MV-4-11 (cell line): ENCODE data around the gene SUMF2.
"Not testable (repeated sequence)": the region's sequence is repeated elsewhere in the genome, so short reads cannot be mapped to it uniquely, and the experiment has no call there.

Experiments
- DNase-seq: peaks from one replicate; lab custom pipeline; 2025; lab: John Stamatoyannopoulos, UW

The SUMF2 gene

DNA sequence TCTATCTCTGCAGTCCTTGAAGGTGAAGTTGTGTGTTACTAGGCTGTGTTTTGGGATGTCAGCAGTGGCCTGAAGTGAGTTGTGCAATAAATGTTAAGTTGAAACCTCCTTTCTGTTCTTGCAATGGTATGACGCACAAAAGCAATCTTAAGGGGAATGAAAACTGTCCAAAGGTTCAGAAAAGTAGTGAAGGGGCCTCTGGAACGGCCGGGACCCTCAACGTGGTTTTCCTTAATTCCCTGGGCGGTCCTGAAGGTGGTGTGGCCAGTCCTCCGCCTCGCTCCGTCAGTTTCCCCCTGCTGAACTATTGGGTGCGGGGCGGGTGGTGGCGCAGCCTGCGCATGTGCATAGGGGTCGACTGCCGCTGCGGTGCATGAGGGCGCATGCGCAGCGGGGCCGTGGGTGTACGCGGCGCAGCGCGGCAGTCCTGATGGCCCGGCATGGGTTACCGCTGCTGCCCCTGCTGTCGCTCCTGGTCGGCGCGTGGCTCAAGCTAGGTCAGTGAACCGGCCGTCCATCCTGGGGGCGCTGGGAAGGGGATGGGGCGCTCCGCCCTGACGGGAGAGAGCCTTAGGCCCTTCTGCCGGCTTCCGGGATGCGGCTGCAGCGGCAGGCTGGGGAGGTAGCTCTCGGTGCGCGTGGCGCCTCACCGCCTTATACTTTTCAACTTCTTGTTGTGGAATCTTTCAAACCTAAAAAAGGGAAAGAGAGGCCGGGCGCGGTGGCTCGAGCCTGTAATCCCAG lies at the start of gene SUMF2:
Gene SUMF2, plus strand, starts transcription at position 405 of the 744 bp plus-strand sequence. Its CDS starts 26 bp downstream, at position 431.
- DNase-seq = peak; percentile 84

DNA sequence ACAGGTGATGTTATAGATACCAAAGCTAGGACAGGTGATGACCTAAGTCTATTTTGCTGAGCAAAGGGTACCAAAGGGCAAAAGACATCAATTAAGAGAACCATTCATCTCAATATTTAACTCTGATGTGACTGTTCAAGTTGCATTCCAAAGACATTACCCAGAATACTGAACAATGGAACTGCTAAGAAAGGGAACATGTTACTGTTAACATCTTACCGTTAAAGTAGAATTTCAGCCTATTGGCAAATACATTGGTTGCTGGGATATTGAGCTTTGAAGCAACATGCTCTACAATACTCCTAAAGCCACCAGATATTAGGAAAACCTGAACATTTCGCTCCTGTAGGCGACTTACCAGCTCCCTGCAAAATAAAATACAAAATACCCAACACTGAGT lies 47.1 kb upstream of the SUMF2 start:
- not testable (repeated sequence) for DNase-seq

DNA sequence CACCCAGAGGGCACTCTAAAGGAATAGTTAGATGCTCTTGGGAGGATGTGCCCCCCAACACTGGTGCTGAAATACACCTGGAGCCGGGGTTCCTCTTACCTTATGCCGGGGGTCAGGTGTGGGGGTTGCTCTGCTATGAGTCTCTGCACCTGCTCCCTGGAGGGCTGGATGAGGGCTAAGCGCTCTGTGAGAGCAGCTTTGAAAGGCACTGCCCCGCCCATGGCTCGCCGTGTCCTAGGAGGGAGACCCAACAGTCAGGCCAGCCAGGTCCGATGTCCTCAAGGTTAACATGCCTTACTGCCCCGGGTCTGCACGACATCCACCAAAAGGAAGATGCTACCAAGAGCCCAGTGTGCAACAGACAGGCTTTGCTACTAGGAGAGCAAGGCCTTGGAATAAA lies 44.6 kb upstream of the SUMF2 start:
- DNase-seq = no peak

DNA sequence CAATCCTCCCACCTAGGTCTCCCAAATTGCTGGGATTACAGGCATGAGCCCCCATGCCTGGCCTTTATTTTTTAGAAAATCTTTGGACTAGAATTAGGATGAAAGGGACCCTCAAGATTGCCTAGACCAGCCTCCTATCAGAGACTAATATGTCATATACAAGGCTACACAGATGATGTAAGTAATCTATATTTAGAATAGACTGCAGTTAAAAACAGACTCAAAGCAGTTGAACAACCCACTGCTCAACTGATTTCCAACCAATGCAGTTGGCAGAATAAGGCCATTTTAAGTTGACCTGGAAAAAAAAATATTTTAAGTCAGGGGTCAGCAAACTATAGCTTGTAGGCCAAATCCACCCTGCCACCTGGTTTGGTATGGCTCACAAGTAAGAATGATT lies 40.6 kb upstream of the SUMF2 start:
- DNase-seq = peak; percentile 54

DNA sequence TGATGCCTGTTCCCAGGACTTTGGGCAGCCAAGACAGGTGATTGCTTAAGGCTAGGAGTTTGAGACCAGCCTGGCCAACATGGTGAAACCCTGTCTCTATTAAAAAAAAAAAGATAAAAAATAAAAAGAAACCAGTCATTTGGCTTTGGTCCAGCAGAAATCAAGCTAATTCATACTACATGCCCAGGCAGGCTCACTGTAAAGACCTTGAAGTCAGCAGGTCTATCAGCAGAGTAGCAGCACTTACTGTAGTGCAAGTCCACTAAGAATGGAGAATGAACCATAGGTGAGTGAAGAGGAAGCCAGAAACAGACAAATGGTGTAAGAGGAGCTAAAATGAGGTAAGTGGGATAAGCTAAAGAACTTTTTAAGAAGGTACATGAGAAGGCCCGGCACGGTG lies 37.5 kb upstream of the SUMF2 start:
- DNase-seq = no peak

DNA sequence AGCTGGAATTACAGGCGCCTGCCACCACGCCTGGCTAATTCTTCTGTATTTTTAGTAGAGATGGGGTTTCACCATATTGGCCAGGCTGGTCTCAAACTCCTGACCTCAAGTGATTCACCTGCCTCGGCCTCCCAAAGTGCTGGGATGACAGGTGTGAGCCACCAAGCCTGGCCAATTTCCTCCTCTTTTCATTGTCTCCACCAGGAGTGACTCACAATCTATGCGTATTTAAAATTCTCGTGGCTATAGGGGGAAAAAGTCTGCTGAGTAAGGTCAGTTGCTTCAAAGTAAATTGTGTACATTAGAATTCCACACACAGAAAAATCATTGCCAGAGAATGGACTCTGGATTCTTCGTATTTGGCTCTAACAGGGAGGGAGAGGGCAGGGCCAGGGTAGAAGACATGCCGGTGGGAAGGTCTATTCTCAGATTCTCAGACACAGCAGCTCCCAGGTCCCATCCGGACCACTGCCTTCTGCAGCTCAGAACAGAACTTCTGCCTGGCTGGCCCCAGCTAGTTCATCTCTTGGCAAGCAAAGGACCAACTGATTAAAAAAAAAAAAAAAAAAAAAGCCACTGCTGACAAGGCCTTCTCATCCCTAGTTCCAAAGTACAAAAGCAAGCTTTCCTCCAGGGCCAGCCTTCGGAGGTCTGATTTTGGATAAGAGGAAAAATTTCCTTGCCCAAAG lies 35.0 kb upstream of the SUMF2 start:
- no peak for DNase-seq

DNA sequence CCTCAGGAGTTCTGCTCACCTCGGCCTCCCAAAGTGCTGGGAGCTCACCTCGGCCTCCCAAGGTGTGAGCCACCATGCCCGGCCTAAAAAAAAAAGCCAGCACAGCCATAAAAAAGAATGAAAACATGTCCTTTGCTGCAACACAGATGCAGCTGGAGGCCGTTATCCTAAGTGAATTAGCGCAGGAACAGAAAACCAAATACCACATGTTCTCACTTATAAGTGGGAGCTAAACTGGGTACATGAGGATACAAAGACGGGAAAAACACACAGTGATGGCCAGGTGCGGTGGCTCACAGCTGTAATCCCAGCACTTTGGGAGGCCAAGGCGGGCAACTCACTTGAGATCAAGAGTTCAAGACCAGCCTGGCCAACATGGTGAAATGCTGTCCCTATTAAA lies 33.7 kb upstream of the SUMF2 start:
- no peak for DNase-seq

DNA sequence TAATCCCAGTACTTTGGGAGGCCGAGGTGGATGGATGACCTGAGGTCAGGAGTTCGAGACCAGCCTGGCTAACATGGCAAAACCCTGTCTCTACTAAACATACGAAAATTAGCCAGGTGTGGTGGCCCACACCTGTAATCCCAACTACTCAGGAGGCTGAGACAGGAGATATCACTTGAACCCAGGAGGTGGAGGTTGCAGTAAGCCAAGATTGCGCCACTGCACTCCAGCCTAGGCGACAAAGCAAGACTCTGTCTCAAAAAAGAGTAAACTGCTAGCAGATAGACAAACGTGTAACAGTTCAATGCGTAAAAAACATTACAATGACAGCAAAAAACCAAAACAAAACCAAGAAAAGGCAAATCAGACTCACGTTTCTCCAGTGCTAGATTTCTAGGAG lies 32.5 kb upstream of the SUMF2 start:
- DNase-seq = not testable (repeated sequence)

DNA sequence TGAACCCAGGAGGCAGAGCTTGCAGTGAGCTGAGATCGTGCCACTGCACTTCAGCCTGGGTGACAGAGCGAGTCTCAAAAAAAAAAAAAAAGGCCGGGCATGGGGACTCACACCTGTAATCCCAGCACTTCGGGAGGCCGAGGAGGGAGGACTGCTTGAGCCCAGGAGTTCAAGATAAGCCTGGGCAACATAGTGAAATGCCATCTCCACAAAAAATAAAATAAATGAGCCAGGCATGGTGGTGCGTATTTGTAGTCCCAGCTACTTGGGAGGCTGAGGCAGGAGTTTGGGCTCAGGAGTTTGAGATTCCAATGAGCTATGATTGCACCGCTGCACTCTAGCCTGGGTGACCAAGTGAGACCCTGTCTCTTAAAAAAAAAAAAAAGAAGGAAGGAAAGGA lies 31.5 kb upstream of the SUMF2 start:
- DNase-seq = not testable (repeated sequence)

DNA sequence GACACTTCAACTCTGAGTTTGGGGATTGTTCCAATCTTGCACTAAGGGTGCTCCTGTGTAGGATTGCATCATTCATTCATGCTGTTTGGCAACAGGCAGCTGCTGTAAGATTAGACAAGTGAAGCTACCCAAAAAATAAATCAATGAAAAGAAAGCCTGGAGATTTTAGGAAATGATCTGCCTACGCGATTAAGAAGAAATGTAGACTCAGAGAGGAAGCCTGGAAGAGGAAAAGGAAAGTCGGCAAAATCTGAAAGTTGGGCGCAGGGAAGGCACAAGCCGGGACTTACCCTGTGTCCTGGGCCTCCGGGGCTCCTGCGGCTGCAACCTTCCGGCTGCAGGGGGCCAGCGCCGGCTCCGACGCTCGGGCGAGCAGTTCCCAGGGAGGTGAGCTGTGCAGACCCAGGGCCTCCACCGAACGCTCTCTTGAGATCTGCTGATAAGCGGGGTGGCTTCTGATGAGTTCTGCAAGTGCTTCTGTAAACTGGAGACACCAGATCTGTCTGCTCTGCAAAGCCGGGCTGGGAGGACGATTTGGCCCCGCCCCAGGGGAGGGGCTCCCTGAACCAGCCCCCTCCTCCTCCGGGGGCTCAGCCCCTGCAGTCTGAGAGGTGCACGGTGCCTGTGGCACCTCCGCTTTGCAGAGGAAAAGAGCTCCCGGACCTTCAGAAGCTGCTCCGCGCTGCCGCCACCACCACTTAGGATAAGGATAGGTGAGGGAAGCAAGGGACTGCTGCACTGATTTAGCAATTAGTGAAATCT lies 30.2 kb upstream of the SUMF2 start:
- peak; percentile 71 for DNase-seq

DNA sequence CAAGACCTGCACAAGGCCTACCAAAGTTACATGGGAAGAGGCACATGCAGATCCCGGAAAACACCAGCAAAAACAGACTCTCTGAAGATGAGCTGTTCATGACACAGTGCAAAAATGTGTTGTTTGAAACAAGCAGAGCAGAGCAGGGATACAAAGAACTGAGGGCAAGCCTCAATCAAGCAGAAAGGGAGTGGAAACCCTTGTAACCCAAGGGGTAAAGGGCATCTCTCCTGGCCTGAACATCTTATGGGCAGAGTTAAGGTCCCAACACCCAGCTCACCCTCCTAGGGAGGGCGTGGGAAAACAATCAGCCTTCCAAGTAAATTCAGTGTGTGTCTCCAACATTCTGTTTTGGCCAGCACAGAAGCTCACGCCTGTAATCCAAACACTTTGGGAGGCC lies 23.4 kb upstream of the SUMF2 start:
- DNase-seq = no peak

DNA sequence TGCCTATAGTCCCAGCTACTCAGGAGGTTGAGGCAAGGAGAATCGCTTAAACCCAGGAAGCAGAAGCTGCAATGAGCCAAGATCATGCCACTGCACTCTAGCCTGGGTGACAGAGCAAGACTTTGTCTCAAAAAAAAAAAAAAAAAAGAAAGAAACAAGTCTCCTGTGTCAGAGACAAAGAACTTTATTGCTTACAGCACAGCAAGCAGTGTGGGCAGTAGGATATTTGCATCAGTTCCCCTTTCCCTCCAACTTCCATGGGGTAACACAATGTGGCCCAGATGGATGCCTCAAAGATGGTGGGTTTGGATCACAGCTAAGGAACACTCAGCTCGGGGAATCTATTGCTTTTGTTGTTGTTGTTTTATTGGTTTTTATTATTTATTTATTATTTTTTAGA lies 18.3 kb upstream of the SUMF2 start:
- peak; percentile 49 for DNase-seq

DNA sequence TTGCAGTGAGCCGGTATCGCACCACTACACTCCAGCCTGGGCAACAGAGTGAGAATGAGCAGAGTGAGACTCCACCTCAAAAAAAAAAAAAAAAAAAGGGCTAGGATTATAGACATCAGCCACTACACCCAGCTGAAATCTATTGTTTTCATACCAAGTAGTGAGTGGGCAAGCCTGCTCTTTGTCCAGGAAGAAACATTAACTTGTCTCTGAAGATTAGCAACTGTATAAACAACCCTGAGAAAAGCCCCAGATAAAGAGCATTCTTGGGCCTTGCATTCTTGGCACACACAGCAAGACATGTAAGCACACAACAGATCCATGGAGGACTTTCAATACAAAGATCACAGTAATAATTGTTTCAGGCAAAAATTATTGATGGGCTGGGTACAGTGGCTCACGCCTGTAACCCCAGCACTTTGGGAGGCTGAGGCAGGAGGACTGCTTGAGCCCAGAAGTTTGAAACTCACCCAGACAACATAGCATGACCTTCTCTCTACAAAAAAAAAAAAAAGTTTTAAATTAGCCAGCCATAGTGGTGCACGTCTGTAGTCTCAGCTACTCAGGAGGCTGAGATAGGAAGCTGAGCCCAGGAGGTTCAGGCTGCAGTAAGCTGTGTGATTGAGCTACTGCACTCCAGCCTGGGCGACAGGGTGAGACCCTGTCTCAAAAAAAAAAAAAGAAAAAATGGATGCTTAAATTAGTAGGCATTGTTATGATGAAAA lies 17.2 kb upstream of the SUMF2 start:
- DNase-seq = no peak

DNA sequence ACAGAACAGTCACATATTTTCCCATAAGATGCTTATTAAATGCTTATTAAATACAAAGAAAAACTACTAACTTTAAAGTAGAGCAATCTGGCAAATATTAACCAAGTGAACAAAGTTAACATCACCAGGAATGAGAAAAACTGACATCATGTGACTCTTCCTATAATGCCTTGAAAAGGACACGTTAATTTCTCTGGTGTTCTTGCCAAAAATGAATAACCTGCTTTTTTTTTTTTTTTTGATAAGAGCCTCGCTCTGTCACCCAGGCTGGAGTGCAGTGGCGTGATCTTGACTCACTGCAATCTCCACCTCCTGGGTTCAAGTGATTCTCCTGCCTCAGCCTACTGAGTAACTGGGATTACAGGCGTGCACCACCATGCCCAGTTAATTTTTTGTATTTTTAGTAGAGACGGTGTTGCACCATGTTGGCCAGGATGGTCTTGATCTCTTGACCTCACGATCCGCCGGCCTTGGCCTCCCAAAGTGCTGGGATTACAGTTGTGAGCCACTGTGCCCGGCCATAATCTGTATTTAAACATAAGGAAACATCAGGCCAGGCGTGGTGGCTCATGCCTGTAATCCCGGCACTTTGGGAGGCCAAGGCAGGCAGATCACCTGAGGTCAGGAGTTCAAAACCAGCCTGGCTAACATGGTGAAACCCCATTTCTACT lies 16.5 kb upstream of the SUMF2 start:
- DNase-seq = not testable (repeated sequence)

DNA sequence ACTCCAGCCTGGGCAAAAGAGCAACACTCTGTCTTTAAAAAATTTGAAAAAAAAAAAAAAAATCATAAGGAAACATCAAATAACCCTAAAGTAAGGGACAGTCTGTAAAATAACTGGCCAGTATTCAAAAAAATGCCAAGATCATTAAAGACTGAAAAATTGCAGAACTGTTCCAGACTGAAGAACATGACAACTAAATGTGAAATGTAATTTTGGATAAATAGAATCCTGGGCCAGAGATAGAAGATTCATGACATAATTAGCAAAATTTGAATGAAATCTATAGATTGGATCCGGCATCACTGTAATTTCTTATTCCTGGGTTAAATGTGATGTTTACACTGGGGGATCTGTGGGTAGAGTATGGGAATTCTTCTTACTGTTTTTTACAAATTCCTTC lies 15.8 kb upstream of the SUMF2 start:
- no peak for DNase-seq

DNA sequence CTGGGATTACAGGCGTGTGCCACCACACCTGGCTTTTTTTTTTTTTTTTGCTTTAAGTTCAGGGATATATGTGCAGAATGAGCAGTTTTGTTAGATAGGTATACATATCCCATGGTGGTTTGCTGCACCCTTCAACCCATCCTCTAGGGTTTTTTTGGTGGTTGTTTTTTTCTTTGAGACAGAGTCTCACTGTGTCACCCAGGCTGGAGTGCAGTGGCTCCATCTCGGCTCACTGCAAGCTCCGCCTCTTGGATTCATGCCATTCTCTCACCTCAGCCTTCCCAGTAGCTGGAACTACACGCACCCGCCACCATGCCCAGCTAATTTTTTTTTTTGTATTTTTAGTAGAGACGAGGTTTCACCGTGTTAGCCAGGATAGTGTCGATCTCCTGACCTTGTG lies 15.3 kb upstream of the SUMF2 start:
- not testable (repeated sequence) for DNase-seq

DNA sequence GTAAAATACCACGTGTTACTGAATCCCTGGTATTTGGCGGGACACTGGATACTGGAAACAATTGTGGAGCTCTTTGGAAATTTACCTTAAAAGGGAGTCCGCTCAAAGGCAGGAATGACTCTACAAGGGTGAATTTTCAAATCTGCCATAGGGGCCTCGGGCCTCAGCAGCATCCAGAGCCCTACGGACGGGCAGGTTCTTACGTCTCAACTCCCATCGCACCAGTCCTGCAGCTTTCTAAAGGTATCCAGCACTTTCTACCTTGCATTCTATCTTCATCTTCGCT lies 13.1 kb upstream of the SUMF2 start:
- DNase-seq = no peak

DNA sequence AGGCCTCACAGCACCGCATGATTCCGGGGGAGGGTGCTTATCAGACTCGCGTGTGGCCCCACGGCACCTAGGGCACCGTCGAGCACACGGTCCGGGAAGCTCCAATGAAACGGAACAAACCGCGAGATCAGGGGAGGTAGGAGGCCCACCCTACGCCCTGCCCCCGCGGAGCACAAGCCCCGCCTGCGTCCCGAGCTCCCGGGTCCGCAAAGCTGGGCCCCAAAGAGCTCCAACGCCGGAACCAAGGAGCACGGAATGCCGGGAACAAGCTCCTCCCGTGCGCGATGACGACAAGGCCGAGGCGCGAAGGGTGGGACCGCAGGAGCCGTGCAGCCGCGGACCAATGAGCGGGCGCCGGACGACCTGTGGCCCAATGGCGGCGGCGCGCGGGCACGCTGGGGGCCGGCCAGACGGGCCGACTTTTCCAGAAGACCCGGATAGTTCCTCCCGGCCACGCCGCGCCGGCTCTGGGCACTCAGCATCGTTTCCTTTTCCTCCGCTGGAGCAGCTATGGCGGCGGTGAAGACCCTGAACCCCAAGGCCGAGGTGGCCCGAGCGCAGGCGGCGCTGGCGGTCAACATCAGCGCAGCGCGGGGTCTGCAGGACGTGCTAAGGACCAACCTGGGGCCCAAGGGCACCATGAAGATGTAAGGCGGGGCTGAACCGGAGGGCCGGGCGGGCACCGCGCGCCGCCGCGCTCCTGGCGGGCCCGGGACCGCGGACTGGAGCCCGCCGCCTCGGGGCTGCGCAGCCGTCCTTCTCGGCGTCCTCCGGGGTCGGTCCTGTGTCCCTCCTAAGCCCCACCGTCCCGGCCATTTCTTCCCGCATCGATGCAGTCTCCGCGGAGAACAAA lies 12.5 kb upstream of the SUMF2 start, which contains the start of the genes CCT6A and PSPH:
Gene CCT6A, plus strand, starts transcription at position 427 of the 853 bp plus-strand sequence. Its CDS starts 84 bp downstream, at position 511.
Gene PSPH, minus strand, starts transcription at position 106 of the 853 bp plus-strand sequence. CDS start 30,232 bp downstream, outside the sequence.
- peak; percentile 94 for DNase-seq

DNA sequence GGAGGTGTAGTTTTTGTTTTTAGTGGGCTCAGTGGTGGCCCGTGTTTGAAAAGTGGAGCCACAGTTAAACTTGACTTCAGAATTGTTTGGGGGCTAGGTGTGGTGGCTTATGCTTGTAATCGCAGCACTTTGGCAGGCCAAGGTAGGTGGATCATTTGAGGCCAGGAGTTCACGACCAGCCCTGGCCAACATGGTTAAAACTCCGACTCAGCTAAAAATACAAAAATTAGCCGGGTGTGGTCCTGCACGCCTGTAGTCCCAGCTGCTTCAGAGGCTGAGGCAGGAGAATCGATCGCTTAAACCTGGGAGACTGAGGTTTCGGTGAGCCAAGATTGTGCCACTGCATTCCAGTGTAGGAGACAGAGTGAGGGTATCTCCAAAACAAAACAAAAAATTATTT lies 10.7 kb upstream of the SUMF2 start:
- DNase-seq = no peak

DNA sequence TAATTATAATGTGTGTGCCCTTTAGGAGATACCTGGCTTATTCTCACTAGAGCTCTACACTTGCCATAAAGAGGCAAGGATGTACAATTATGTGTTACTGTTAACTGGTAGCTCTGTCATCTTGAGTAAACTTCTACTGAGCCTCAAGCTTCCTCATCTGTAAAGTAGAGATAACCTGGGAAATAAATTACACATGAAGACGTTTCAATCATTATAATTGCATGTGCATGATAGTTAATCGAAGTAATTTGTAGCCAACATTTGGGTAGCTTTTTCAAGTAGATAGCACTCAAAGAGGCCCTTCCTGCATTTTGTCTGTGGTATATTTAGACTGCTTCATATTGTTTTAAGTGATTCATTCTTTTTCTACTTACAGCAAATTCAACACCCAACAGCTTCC lies 10.1 kb upstream of the SUMF2 start:
- DNase-seq = no peak

DNA sequence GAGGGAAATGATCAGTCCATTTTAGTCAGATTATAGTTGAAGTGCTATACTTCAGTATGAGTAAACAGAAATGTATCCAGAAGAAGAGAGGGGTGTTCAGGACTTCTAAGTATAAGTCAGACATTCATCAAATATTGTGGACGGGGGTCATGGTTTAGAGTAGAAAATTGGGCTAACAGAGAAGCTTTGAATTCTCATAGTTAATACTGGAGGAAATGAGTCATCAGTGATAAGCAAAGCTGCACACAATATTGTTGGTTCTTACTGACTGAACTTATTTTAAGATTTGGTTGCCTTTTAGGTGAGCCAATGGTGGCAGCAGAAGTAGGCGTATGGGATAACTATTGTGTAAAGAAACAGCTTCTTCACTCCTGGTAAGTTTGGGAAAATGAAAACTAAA lies 1.7 kb upstream of the SUMF2 start:
- peak; percentile 57 for DNase-seq
